Upper lobe of right lung (tissue), 1 donor: Measurements from ENCODE around the gene CELF4. TPM values are rescaled to one million over a fixed set of nuclear protein-coding genes. Genes with fewer than 3 reads are reported as not detected.

Source experiments
- ATAC-seq: fragments of 200-7000 bp; cut with Tn5 transposase; one replicate; pipeline ENCODE4 v1.9.1; 2020; ENCODE audit warnings: mild to moderate bottlenecking, moderate library complexity
- DNase-seq: peaks from one replicate; pipeline ENCODE4 v3.0.0-alpha.2; 2020
- H3K27ac ChIP-seq: fragments of 200-600 bp; one replicate; pipeline ENCODE4 v1.8.0; 2022
- H3K27me3 ChIP-seq: fragments of 200-600 bp; one replicate; pipeline ENCODE4 v1.8.0; 2022; ENCODE audit warnings: mild to moderate bottlenecking
- H3K36me3 ChIP-seq: fragments of 200-600 bp; one replicate; pipeline ENCODE4 v1.8.0; 2022
- H3K4me1 ChIP-seq: fragments of 200-600 bp; one replicate; pipeline ENCODE4 v1.8.0; 2022
- H3K4me3 ChIP-seq: fragments of 200-600 bp; one replicate; pipeline ENCODE4 v1.8.0; 2022; ENCODE audit warnings: mild to moderate bottlenecking
- H3K9me3 ChIP-seq: fragments of 200-600 bp; one replicate; pipeline ENCODE4 v1.8.0; 2022
- intact Hi-C: fragments of 100-400 bp; cut with DNase I; formaldehyde crosslinking; loops from one replicate; pipeline ENCODE4 v1.11.0; 2022
- total RNA-seq: library from RNA; stranded (reverse); fragmentation: NEBNext Ultra II Directional; extraction: Animal tissue kit (Norgen Biotek cat#: 25700); gene quantifications from one replicate; pipeline ENCODE4 v1.2.1, GENCODE V29; 2021
- TF ChIP-seq, protein P1 (sequence below): fragments of 200-600 bp; IDR thresholded peaks from one replicate; pipeline ENCODE4 v1.8.0; 2022; ENCODE audit warnings: antibody characterized with exemption
- donor health status: DM: no; HTN: yes; CAD: no; lungs with severe emphysema.

Gene CELF4
- total RNA-seq, 1 donor from 2014 or later: 1.2 TPM

DNA sequence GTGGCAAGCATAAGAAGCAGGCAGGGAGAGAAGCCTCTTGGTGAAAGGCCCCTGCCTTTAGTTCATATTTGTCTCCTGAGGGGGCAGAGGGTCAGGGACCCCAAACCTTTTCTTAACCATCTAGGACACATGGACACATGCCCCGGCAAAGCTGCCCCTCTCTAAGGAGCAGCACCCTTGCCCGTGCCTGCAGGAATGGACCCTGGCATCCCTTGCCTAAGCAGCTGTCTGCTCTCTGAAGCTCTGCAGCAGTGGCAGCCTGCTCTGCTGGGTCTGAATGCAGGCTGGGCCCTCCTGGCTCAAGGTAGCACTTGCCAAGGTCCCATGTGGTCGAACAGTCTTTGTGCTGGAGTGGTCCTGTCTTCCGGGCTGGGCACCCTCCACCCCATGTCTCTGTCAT, 174.4 kb downstream of the CELF4 start:
- Histone ChIP-seq H3K4me3 (no peak overlapping the region), H3K27ac (no peak overlapping the region), H3K9me3 (no peaks in the 10 kb centered on the region), H3K36me3 (no peaks in the 10 kb centered on the region), H3K4me1 (peaks cover 6% of the 10 kb centered on the region), H3K27me3 (peaks cover 8% of the 10 kb centered on the region)
- DNase-seq (no peak), ATAC-seq (no peak)
- TF ChIP-seq, protein P1, sequence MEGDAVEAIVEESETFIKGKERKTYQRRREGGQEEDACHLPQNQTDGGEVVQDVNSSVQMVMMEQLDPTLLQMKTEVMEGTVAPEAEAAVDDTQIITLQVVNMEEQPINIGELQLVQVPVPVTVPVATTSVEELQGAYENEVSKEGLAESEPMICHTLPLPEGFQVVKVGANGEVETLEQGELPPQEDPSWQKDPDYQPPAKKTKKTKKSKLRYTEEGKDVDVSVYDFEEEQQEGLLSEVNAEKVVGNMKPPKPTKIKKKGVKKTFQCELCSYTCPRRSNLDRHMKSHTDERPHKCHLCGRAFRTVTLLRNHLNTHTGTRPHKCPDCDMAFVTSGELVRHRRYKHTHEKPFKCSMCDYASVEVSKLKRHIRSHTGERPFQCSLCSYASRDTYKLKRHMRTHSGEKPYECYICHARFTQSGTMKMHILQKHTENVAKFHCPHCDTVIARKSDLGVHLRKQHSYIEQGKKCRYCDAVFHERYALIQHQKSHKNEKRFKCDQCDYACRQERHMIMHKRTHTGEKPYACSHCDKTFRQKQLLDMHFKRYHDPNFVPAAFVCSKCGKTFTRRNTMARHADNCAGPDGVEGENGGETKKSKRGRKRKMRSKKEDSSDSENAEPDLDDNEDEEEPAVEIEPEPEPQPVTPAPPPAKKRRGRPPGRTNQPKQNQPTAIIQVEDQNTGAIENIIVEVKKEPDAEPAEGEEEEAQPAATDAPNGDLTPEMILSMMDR: no peak
- intact Hi-C loops: no loop called here

DNA sequence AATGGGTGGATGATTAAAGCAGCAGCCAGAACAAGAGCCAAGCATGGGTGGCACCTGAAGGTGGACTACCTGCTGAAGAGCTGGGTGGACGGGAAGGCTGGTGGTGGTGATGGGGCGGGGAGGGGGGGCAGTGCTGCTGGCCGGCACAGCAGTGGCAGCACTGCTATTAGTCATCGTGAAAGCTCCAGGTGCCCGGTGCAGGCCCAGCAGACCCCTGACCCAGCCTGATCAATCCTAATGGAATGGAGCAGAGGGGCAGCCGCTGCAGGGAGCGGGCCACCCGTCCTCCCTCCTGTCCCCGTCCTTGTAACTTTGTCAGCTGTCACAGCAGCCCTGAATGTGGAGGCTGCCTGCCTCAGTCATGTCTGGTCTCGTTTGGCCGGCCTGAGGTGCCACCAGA, 174.9 kb downstream of the CELF4 start:
- H3K36me3 ChIP-seq: no peaks in the 10 kb centered on the region
- DNase-seq (no peak), ATAC-seq (no peak)
- H3K4me3 ChIP-seq: no peak overlapping the region
- TF ChIP-seq, protein P1: no peak
- no peaks in the 10 kb centered on the region for H3K9me3 ChIP-seq
- intact Hi-C loops: no loop called here
- peaks cover 8% of the 10 kb centered on the region for H3K27me3 ChIP-seq
- no peak overlapping the region for H3K27ac ChIP-seq
- H3K4me1 ChIP-seq: peaks cover 6% of the 10 kb centered on the region

DNA sequence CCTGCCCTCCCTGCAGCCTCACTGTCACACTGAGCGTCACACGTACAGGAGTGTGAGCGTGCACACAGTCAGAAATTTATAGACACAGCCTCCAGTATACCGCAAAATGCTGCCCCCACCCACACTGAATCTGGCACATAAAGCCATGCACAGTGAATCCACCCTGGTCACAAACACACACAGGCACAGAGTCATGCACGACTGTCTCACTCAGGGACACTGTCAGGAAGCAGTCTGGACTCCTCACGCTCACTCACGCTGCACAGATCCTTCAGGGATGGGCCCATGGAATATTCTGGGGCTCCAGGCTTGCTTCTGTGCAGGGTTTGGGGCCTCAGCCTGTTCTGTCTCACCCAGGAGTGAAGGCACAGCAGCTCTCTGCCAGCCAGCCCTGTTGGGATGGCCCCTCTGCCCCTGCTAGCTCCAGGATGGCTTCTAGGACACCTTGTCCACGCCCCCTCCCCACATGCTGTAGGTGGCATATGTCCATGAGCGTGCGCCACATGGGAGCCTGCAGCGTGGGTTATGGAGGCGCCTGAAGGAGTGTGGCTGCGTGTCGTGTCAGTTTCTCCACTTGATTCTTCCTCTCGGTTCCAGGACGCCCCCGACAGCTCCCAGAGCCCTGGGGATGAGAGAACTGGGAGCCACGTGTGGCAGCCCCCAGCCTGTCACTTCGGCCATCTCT, 175.8 kb downstream of the CELF4 start:
- ATAC-seq (no peak), DNase-seq (no peak)
- intact Hi-C loops: loop anchor here (10.0 kb wide), 2 partner anchors 85 to 145 kb away; no protein-coding TSS in a partner anchor
- Histone ChIP-seq H3K36me3 (no peaks in the 10 kb centered on the region), H3K27me3 (peaks cover 8% of the 10 kb centered on the region), H3K9me3 (no peaks in the 10 kb centered on the region), H3K27ac (no peak overlapping the region), H3K4me3 (no peak overlapping the region), H3K4me1 (peaks cover 6% of the 10 kb centered on the region)
- TF ChIP-seq, protein P1: no peak

DNA sequence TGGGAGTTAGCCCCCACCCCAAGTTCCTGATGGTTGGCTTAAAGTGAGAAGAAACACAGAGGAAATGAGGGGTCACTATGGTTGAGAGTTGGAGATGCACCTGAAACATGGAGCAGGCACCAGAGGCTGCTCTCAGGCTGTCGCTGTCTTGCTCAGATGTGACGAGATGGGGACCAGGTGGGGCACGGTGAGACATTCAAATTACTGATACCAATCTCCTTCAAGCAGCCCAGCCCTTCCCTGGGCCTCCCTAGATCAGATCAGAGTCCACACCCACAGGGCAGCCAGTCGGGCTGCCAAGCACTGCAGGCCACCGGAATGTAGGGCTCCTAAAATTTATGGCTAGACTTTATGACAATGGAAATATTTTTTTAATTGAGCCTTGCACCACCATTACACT, 176.6 kb downstream of the CELF4 start:
- H3K4me1 ChIP-seq: no peaks in the 10 kb centered on the region
- H3K4me3 ChIP-seq: no peak overlapping the region
- DNase-seq: no peak
- no peaks in the 10 kb centered on the region for H3K9me3 ChIP-seq
- H3K27me3 ChIP-seq: peaks cover 8% of the 10 kb centered on the region
- H3K36me3 ChIP-seq: no peaks in the 10 kb centered on the region
- intact Hi-C loops: loop anchor here (10.0 kb wide), 2 partner anchors 86 to 146 kb away; no protein-coding TSS in a partner anchor
- ATAC-seq: no peak
- H3K27ac ChIP-seq: no peak overlapping the region
- TF ChIP-seq, protein P1: no peak

DNA sequence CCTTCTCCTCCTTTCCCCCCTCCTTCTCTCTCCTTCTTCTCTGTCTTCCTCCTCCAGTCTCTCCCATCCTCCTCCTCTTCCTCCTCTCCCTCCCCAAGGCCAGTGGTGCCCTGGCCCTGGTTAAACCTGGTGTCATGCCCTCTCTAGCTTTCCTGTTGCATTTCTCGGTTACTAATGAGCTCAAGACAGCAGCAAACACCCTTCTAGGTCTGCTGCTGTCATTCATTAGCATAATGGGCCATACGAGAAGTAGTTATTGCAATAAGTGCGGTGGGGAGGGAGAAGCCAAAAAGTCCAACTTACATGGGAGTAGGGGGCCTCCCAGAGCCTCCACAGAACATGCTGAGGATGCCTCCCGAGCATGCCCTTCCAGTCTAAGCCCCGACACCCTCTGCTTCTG, 177.2 kb downstream of the CELF4 start:
- Histone ChIP-seq H3K27ac (no peak overlapping the region), H3K27me3 (peaks cover 4% of the 10 kb centered on the region), H3K9me3 (no peaks in the 10 kb centered on the region), H3K36me3 (no peaks in the 10 kb centered on the region), H3K4me1 (no peaks in the 10 kb centered on the region), H3K4me3 (no peak overlapping the region)
- ATAC-seq: no peak
- no peak for DNase-seq
- intact Hi-C loops: loop anchor here (10.0 kb wide), 2 partner anchors 86 to 146 kb away; no protein-coding TSS in a partner anchor
- TF ChIP-seq, protein P1: no peak
